GM19035 (cell line): Measurements from ENCODE around the gene NT5C1A.
A peak's percentile ranks its signal among the peaks of the same experiment; 100 is the strongest.

Experiments used
- ATAC-seq: cut with Tn5 transposase; IDR thresholded peaks from one replicate; pipeline ENCODE4 v1.9.1; 2021; ENCODE audit not compliant: unreplicated experiment

Gene NT5C1A

GRCh38 chr1:39671793-39672550 is at the start of gene NT5C1A:
NT5C1A (minus strand) TSS chr1:39672107; CDS start chr1:39672038, 69 bp downstream.
- ATAC-seq = no peak

DNA sequence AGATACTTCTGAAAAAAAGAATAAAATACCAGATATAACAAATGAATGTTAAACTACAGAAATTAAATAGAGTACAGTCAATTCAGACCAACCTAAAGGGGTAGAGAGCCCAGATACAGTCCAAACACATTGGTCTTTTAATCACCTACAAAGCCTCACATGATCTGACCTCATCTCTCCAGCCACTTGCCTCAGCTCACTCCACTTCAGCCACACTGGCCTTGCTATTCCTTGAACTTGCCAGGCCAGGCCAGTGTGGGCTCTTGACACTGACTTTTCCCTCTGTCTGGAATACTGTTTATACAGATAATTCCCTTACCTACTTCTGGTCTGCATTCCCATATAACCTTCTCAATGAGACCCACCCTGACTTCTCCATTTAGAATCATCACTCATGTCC is 49.8 kb upstream of the NT5C1A start:
- ATAC-seq = no peak

- no peak for ATAC-seq
Measured at GRCh38 chr1:39720094-39720999, 48.4 kb upstream of the NT5C1A start.

- ATAC-seq = no peak
Measured at GRCh38 chr1:39717809-39718208, 45.9 kb upstream of the NT5C1A start.

DNA sequence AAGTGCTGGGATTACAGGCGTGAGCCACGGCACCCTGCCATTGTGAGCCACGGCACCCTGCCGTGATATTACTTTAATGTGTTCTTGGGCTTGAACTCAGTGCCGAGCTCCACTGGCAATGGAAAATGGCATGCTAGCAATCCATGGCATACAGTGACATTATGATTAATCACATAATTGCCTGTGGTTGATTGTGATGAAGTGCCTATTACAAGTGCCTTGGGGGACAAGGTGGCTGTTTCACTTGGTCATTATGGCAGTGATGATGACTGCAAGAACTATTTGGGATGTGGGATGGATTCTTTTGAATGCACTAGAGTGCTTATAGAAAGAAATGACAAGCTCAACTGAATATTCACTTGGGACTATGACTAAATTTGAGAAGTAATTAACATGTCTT is 41.6 kb upstream of the NT5C1A start:
- ATAC-seq = no peak

GRCh38 chr1:39711966-39712340 is 40.0 kb upstream of the NT5C1A start:
- ATAC-seq = no peak

GRCh38 chr1:39711104-39711965 is 39.4 kb upstream of the NT5C1A start:
- no peak for ATAC-seq

- ATAC-seq = no peak
Measured at GRCh38 chr1:39707506-39707905, 35.6 kb upstream of the NT5C1A start.

- no peak for ATAC-seq
Measured at GRCh38 chr1:39704757-39705156, 32.9 kb upstream of the NT5C1A start.

DNA sequence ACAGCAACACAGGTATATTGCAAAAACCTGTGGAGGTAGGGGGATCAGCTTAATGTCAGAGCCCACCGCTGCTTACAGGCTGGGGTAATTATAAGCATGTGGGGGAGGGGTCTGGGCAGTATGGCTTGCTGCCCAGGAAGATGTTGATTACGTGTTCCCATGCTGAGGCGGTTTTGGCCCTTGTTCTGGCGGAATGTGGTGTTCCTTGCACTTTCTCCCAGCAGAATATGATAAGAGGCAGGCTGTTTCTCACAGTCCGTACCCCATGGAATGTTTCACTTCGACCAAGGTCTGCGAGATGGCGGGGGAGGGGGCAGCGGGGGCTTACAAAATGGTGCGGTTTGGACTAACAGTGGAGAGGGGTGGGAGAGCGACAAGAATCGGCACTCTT is 29.1 kb upstream of the NT5C1A start:
- ATAC-seq = no peak

GRCh38 chr1:39700348-39700747 is 28.4 kb upstream of the NT5C1A start:
- no peak for ATAC-seq

GRCh38 chr1:39699419-39699818 is 27.5 kb upstream of the NT5C1A start:
- no peak for ATAC-seq

GRCh38 chr1:39698568-39698967 is 26.7 kb upstream of the NT5C1A start:
- no peak for ATAC-seq

DNA sequence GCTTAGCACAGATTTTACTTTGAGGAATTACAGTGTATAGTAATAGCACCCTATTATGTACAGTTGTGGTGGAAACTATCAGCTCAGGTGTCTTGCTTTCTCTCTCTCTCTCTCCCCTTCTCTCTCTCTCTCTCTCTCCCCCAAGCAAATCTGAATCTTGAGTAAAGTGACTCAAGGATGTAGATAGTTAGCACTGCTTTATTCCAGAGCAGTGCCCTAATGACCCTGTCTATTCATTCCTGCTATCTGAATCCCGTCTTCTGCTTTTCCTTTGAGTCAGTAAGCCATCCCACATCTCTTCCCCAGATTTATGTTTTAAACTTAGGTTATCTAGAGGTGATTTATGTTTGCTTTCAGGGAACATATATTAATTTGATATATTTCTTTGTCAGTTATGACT is 24.5 kb upstream of the NT5C1A start:
- ATAC-seq = no peak

DNA sequence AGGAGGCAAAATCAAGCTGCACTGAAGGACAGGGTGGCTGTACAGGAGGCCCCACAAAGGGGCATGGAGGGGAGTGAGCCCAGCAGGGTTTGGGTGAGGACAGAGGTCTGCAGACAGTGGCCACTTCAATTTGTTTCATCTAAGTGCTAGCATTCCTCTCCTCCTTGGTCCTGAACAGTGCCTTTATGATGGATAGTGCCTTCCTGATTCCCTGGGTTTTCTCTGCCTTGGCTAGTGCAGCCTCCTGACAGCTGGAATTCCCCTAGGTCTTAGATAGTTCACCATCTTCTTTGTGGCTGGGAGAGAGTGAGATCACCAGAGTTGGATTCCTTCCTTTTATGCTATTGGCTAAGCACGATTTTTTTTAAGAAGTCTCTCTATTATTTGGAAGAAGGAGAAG is 23.1 kb upstream of the NT5C1A start:
- no peak for ATAC-seq

DNA sequence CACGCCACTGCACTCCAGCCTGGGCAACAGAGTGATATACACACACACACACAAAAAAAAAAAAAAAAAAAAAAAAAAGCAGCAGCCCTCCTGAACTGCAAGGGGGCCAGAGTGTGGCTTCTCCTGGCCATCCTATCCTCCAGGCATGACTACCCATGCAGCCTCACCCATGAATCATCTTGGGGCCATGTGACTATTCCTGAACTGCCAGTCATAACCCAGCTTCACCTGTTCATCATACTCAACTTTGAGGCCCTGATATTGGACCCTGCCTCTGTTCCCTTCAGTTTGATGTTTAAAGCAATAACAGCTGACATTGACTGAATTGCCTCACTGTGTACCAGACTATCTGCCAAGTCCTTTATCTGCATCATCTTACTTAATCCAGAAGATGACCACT is 22.1 kb upstream of the NT5C1A start:
- ATAC-seq = no peak

- ATAC-seq = no peak
Measured at GRCh38 chr1:39692152-39693074, 20.5 kb upstream of the NT5C1A start.

GRCh38 chr1:39691383-39692151 is 19.7 kb upstream of the NT5C1A start, which contains the start of gene HPCAL4:
HPCAL4 (minus strand) TSS chr1:39691433; CDS start chr1:39684603, 6,830 bp downstream.
- peak; percentile 91 for ATAC-seq

GRCh38 chr1:39690794-39691382 is 19.0 kb upstream of the NT5C1A start:
- ATAC-seq = peak; percentile 7
